Stimulated activated CD8-positive, alpha-beta memory T cell treated with anti-CD3 and anti-CD28 coated beads, Interleukin-2, amount 100 ng/mL, for 1 hour (primary cell): ENCODE results near the gene CFAP74.

ENCODE experiments used
- DNase-seq, 2 donors: peaks; one replicate each; pipeline ENCODE4 v3.0.0-alpha.2; 2020; ENCODE audit warnings: low read depth in 2 of 2

The CFAP74 gene

DNA sequence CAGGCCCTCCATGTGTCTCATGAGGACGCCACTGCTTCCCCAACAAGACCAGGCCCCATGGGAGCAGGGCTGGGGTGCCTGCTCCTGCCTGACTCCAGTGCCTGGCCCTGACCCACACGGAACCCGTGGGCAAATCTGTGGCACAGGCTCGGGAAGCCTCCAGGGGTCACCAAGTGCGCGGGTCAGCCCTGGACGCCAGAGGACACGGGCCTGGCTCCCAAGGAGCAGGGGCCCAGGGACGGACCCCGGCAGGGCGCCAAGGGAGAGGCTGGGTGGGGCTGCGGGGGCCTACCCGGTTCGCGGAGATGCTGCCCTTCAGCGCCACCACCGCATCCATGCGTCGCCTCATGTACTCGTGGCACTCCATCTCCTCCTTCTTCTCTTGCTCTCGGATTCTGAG is 31.9 kb downstream of the CFAP74 start:
- DNase-seq = no peak

DNA sequence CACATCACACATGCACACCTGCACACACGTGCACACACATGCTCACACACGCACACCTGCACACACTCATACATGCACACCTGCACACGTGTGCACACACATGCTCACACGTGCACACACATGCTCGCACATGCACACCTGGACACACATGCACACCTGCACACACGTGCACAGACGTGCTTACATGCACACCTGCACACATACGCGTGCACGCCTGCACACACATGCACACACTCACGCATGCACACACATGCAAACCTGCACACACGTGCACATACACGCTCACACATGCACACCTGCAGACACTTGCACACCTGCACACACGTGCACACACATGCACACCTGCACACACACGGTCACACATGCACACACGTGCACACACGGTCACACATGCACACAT is 32.6 kb downstream of the CFAP74 start:
- no peak for DNase-seq

DNA sequence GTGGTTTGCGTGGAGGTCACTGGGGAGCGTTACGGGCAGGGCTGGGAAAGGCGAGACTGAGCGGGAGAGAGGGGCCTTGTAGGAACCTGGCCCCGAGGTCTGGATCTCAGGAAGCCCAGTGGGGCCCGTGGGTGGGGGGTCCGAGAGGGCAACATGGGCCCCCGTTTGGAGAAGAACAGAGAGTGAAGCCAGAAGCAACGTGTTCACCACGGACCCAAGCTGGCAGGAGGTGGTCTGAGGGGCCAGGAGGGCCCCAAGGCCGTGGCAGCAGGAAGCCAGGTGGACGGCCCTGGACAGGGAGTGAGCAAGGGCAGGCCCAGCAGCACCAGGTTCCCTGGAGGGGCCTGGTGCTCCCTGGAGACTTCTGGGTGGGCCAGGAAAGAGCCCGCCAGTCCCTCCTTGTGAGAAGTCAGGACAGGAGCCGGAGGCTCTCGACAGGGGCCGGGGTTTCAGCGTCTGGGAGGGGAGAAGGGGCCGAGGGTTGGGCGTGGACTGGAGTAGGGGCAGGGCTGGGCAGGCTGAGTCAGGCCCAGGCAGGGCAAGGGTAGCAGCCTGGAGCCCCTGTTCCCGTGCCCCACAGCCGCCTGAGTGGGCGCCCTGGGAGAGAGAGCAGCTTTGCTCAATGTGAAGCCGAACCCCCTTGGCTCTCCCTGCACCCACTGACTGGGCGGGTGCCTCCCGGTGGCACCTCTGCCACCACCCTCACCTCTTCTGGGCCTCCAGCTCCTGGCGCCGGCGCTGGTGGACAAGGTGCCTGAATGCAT is 33.5 kb downstream of the CFAP74 start:
- DNase-seq = no peak

DNA sequence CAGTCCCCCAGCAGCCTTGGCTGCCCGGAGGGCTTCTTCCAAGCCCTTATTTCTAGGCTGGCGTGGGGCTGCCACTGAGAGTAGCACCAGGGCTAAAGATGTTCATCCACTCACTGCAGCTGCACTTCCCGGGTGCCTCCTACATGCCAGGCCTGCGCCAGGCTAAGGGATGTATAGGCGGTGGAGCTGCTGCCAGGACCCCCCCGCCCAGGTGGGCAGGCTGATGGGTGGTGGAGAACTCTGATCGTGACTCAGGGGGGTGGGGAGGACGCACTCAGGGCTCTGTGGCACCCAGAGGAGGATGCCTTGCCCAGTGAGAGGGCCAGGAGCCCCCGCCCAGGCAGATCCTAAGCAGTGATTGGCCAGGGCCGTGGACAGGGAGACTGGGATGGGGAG is 34.1 kb downstream of the CFAP74 start:
- DNase-seq = no peak

DNA sequence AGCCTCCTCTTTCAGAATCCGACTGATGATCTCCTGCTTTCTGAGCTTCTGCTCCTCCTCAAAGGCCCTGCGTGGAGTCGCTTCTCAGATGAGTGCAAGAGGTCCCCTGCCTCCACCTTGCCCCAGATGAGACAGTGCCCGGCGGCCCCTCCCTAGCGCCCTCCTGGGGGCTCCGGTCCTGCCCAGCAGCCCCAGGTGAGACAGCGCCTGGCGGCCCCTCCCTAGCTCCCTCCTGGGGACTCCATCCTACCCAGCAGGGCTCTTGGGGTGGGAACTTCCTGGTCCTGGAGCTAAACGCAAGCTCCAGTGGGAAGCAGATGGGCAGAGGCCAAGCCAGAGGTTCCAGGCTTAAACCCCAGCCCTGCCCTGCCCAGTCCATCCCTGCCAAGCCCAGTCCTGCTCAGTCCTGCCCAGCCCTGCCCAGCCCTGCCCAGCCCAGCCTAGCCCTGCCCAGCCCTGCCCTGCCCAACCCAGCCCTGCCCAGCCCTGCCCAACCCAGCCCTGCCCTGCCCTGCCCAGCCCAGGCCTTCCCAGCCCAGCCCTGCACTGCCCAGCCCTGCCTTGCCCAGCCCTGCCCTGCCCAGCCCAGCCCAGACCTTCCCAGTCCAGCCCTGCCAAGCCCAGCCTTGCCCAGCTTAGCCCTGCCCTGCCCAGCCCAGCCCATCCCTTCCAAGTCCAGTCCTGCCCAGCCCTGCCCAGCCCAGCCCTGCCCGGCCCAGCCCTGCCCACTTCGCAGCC is 34.6 kb downstream of the CFAP74 start:
- no peak for DNase-seq

DNA sequence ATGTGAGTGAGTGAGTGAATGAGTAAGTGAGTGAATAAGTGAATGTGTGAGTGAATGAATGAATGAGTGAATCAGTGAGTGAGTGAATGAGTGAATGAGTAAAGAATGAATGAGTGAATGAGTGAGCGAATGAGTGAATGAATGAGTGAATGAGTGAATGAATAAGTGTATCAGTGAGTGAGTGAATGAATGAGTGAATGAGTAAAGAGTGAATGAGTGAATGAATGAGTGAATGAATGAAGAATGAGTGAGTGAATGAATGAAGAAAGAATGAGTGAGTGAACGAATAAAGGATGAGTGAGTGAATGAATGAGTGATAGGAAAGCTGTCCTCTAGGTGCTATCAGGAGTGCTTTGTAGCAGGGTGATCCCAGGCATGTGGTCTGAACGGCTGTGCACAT is 35.7 kb downstream of the CFAP74 start:
- no peak for DNase-seq

DNA sequence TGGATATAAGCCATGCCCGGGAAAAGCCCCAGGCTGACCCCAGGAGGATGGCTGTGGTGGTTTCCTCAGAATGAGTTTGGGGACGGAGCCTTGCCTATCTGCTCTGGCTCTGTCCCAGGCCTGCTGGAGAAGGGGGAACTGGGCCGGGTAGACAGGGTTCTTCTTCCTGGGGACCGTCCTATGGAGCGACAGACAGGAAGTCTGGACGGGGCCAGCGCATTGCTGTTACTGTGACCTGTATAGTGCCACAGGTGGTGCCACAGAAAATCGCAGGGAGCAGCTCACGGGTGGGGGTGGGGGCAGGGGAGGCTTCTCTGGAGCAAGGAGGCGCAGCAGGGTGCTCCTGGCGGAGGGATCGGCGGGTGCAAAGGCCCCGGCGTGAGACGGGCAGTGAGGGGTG is 36.4 kb downstream of the CFAP74 start:
- no peak for DNase-seq

DNA sequence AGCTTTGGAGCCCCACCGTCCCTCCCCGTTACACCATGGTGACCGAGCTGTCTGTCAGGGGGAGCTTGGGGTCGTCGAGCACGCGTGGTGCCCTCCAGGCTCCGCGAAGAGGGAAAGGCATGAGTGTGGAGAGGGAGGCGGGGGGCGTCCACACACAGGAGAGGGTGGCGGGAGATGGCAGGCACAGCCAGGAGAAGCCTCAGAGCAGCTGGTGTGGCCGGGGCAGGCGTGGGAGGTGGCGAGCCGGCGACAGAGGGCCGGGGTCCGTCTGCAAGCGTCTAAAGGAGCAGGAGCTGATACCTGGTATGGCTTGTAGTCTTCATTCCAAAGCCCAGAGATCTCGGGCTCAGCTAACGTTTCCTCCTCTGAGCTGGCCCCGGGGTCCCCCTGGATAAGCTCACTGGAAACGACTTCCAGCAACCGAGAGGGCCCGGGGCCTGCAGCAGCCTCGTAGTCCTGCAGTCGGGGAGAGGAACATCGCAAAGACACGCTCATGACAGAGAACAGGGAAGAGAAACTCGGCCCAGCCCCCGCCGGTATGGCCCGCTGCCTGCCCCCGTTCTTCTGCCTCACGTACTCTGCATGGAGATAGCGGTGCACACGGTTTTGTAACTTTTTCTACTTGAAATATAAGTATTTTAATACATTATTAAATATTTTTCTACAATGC is 37.4 kb downstream of the CFAP74 start:
- DNase-seq = no peak

DNA sequence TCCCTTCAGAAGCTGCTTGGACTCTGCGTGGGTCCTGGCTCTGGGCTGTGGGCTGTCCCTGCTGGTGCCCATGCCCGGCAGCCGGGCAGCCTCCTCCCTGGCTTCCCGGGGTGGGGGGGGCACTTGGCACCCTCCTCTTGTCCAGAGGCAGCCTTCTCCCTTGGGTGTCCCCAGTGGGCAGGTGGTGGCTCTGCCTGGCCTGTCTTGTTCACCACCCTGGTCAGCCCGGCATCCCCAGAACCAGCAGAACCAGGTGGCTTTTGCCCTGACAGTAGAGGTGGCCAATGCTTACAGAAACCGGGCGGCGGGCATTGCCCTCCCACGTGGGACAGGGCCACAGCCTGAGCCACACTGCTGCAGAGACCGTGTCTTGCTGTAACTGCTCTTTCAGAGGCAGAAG is 38.0 kb downstream of the CFAP74 start:
- no peak for DNase-seq

DNA sequence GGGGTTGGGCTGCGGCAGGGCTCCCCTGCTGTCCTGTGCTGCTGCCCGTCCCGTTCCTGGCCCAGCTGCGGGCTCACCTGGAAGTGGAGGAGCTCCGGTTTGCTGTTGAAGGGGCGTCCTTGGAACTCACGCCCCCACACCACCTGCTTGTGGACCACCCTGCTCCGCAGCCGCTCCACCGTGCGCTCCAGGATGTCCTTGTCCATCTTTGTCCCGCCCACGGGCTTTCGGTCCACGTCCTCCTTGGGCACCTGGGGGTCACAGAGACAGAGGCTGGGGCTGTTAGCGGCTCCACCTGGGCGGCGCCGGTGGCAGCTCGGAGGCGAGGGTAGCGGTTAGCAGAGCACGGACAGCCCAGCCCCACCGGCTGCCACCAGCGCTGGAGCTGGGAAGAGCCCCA is 38.8 kb downstream of the CFAP74 start:
- no peak for DNase-seq

DNA sequence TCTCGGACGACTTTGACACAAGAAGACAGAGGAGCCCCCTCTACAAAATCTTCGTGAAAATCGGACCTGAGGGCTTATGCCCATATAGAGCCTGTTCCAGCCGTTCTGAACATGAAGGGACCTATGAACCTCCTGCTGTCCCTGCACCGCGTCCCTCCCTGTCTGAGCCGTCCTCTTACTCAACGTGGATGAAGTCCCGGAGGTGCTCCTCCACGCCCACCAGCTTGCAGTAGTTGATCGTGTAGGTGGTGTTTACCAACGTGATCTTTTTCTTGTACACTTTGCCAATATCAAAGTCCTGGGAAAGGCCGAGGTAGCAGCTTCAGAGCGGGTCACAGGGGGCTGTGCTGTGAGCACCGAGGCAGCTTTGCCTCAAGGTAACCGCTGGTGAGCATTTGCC is 40.0 kb downstream of the CFAP74 start:
- no peak for DNase-seq

DNA sequence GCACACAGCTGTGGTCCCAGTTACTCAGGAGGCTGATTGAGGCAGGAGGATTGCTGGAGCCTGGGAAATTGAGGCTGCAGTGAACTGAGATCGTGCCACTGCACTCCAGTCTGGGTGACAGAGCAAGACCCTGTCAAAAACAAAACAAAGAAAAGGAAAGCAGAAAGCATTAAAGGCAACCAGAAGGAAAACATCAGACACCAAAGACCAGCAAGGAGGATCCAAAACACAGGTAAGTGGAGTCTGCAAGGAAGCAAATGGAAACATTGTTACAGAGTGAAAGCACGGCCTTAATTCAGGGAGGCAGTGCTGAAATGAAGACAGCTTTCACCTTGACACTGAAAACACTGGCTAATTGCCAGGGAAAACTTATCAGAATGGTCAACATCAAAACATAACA is 40.8 kb downstream of the CFAP74 start:
- DNase-seq = no peak

DNA sequence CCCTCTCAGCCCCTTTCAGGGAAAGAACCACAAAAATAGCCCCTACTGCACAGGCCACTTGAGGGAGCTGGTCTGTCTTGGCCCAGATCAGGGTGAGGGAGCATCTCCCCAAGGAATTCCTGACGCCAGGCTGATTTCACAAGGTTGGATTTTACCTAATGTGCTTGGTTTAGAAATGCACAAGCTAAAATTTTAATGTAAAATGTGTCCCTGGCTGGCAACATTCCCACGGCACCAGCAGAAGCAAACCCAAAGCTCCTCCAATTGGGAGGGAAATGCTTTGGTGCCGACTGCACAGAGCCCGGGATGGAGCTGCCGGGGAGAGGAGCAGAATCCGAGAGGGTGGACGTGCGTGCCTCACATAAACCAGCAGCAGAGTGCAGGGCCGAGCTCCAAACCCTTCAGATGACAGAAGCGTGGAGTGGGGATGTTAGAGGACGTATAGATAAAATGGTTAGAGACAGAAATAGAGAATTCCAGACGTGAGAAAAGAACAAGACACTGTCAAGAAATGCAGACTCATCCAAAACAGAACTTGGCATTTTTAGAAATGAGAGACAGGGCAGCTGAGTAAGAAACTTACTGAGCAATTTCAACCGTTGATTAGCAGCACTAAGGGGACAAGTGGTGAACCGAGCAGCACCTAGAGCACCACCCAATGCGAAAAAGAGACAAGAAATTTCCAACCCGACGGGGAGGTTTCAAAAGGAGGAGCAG is 42.9 kb downstream of the CFAP74 start:
- no peak for DNase-seq

DNA sequence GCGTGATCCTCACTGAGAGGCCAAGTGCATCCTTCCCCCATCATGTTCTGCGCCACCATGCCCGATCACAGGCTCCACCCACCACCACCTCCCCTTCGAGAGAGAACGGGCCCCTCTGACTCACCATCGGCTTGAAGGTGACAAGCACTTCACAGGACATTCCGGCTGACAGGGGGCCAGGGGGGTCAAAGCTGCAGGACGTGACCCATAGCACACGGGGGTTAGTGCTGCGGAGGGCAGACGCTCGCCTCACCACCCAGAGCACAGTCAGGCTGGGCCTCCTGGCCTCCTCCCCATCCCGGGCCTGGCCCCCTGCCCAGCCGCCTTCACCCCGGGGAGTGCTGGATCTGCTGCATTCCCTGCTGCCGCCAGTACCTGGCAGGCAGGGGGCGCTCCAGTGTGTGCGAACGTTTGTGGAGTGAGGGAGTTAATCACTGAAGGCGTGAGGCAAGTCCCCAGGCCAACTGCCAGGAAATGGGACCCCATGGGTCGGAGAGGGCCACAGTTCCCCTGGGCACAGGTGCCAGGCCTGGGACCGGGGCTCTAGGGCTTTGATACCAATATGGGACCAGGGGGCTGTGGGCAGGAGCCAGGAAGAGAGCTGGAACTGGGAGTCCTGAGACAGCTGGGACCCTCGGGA is 43.6 kb downstream of the CFAP74 start:
- peak; percentile 16 to 31 for DNase-seq

DNA sequence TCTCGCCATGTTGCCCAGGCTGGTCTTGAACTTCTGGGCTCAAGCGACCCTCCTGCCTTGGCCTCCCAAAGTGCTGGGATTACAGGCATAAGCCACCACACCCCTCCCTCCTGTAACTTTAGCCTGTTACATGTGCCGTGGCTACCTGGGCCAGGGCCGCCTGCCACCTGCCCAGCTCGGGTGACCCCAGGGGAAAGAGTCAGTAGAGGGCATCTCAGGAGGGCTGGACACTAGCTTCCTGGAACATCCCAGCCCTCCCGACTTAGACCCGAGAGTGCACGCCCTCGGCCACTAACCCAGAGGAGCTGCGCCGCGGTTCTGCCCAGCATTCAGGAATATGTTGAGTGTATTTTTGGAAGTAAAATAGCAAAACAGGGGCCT is 44.1 kb downstream of the CFAP74 start:
- no peak for DNase-seq

DNA sequence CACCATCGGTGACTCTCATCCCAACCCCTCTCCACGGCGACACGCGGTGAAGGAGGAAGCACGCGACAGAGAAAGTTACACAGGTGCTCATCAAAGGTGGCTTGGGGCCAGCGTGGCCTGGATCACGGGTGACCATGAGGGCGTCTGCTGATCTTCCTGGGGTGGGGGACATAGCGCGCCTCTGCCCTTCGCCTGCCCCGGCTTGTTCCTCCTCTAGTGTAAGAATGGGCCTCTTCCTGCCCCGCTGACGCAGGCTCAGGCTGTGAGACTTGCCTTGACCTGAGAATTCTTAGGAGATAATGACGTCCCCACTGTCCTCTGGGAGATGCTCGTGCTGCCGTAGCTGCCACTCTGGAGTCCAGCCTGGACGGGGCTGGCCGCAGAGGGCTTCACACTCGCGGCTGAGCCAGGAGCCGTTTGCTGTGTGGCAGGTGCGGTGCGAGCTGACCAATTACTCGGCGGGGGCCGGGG is 45.5 kb downstream of the CFAP74 start:
- DNase-seq = no peak

DNA sequence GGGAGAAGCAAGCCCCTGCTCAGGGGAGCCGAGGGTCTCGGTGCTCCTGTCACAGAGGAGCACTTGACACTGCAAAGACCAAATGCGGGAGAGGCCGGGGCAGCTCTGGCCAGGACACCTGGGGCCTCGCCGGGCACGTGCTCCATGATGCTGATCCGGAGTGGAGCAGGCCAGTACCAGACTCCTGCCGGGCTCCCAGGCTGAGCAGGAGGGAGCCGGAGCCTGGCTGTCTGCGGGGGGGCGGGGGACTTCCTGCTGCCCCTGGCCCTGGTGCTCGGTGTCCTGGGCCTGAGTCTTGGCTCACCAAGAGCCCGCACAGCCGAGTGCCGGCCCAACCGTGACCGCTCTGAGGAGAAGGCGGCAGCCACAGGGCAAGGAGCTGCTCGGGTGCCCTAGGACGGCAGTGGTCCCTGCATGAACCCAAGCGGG is 46.0 kb downstream of the CFAP74 start:
- no peak for DNase-seq

DNA sequence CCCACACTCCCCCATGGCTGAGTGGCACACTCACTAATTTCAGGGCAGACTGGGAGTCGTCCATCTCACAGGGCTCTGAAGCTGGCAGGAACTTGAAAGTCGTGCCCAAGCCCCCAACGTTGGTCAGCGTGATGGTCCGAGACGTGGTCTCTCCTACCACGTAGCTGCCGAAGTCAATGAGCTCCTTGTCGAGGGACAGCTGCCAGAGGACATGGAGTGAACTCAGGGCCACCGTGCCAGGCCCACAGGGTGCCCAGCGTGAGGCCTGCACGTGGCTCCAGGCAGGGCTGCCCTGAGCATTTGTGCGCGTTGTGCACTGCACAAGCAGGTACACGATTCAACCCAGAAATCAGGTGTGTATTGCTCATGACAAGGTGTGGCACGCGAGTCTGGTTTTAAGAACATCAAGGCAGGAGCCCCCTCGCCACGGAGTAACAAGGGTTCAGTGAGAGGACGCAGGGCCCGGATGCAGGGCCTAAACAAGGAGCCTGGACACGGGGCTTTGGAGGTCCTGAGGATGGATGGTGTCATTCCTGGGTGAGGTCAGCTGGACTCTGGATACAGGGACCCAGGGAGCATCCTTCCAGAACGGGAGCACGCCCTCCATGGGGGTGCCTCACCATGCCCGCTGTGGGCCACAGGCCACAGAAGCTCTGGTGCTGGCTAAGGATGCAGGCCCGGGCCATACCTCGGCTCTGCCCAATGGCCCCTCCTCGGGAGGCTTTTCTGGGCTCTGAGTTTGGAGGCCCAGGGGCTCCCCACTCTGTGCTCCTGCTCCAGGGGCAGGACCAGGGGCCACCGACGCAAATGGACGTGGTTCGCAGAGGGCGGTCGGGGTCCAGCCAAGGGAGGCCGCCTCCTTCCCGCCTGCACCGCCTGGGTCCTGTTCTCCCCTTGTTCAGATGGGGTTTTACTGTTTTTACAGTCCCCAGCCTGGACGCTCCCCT is 46.7 kb downstream of the CFAP74 start:
- DNase-seq = no peak

DNA sequence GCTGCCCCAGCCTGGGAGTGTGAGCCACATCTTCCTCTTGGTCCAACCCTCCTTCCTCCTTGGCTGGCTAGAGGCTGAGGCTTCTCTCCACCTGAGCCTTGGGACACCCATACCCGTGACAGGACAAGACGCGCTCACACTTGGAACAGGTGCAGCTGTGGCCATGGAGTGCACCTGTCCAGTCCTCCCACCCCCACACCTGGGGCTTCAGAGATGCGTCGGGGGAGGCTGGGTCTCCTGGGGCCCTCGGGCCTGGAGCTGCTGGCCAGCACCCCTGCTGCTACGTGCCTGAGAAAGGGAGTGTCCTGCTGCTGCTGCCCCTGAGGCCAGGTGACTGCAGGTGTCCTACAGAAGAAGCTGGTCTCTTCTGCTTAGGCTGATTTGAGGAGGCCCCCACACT is 47.5 kb downstream of the CFAP74 start:
- no peak for DNase-seq

DNA sequence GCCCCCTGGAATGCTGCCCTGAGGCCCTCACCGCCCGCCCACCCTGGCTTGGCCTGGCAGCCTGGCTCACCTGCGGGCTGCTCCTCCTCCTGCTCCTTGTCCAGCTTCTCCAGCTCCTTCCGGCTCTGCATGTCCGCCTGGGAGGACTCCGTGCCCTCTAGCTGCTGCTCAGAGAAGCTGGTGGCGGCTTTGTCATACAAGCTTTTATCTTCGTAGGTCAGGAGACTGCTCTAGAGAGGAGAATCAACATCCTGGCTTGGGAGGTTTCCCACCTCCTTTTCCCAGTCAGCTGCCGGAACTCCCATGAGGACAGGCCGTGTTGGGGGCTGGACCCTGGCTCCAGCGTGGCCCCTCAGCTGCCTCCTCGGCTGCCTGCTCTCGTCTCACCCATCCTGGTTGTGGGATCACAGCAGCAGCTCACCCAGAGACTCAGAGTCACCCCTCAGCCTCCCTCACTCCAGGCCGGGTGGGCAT is 47.9 kb downstream of the CFAP74 start:
- no peak for DNase-seq
